ENCODE measurements around the gene FANCC. TPM values are rescaled to one million over a fixed set of nuclear protein-coding genes. Genes with fewer than 3 reads are reported as not detected.

FANCC gene
- total and polyA plus RNA-seq, 2 of the 8 experiments (the other 6 are each of a cell fraction or from before 2014, with no cell fraction given) = 7.8 to 15.2 TPM

- TF ChIP-seq SIX5 (IDR thresholded peaks at IDR 0.05; ENCODE audit: low read depth, low read length) = no peak
Measured at GRCh38 chr9:95100071-95100627, 217.4 kb downstream of the FANCC start (continued).
